Gastrocnemius medialis (tissue), 4 donors: ENCODE results near the gene NME3. TPM values are rescaled to one million over a fixed set of nuclear protein-coding genes. Genes with fewer than 3 reads are reported as not detected.

ENCODE experiments used
- ATAC-seq, 2 donors: fragments of 150-250 bp; one replicate each; pipeline ENCODE4 v1.9.1; 2016
- DNase-seq, 2 donors: peaks; one replicate each; pipeline ENCODE4 v3.0.0-alpha.2; 2019
- H3K27ac ChIP-seq, 4 donors: fragments of 200-600 bp; sonication (generic); 1 replicate in 1 of 4; 2 replicates in 3 of 4; pipeline ENCODE4 v1.5.1; 2016 to 2018; ENCODE audit warnings: mild to moderate bottlenecking in 2 of 4, moderate library complexity in 1 of 4
- H3K27me3 ChIP-seq, 3 donors: fragments of 200-600 bp; sonication (generic) in 2 of 3; 1 replicate in 1 of 3; 2 replicates in 2 of 3; pipeline versions ENCODE4 v1.5.1 to v1.6.0; 2016 to 2019; ENCODE audit warnings: mild to moderate bottlenecking in 1 of 3, moderate library complexity in 1 of 3
- H3K36me3 ChIP-seq, 2 donors: fragments of 200-600 bp; sonication (generic) in 1 of 2; one replicate each; pipeline ENCODE4 v1.5.1; 2017 to 2018
- H3K4me1 ChIP-seq, 2 donors: fragments of 200-600 bp; sonication (generic) in 1 of 2; one replicate each; pipeline ENCODE4 v1.5.1; 2016 to 2017; ENCODE audit warnings: mild to moderate bottlenecking in 2 of 2
- H3K4me3 ChIP-seq, 4 donors: fragments of 200-600 bp; sonication (generic) in 3 of 4; 1 replicate in 1 of 4; 2 replicates in 3 of 4; pipeline ENCODE4 v1.5.1; 2016 to 2019; ENCODE audit warnings: mild to moderate bottlenecking in 2 of 4
- H3K9me3 ChIP-seq, 3 donors: fragments of 200-600 bp; sonication (generic) in 2 of 3; 1 replicate in 1 of 3; 2 replicates in 2 of 3; pipeline ENCODE4 v1.5.1; 2016 to 2019
- CTCF ChIP-seq, 5 experiments: fragments of 450-650 bp in 3 of 5; fragments of 200-600 bp in 2 of 5; sonication (generic) in 2 of 5; IDR thresholded peaks in 4 of 5; conservative IDR thresholded peaks in 1 of 5; 1 replicate in 4 of 5; 2 replicates in 1 of 5; pipeline ENCODE4 v1.5.1; 2016 to 2019; ENCODE audit warnings: antibody characterized with exemption in 5 of 5, mild to moderate bottlenecking in 3 of 5, moderate library complexity in 3 of 5
- POLR2A ChIP-seq, 2 donors: fragments of 450-650 bp; IDR thresholded peaks; one replicate each; pipeline ENCODE4 v1.6.1; 2017; ENCODE audit warnings: antibody characterized with exemption in 2 of 2, mild to moderate bottlenecking in 2 of 2, moderate library complexity in 2 of 2
- in situ Hi-C, 4 donors: fragments of 200-750 bp; cut with MboI; loops; one replicate each; pipeline versions ENCODE4 v1.15.0 to v1.8.0; 2017; ENCODE audit warnings: low sequenced_read_pairs in 4 of 4
- intact Hi-C: fragments of 100-400 bp; cut with DNase I; formaldehyde crosslinking; loops from one replicate; pipeline ENCODE4 v1.15.1; 2023; ENCODE audit warnings: low total_unique reads
- total RNA-seq, 4 donors: library from RNA; depleted of rRNA; stranded (reverse); fragments of >200 nt; gene quantifications; one replicate each; pipeline versions ENCODE4 v1.1.0 to v1.2.3, GENCODE V29; 2016

The NME3 gene
- total RNA-seq, 4 donors from 2014 or later = 18.1 to 41.4 (median 34.2) TPM

GRCh38 chr16:1759511-1759910 lies 11.8 kb downstream of the NME3 start:
- no peak for ATAC-seq
- no peaks in the 10 kb centered on the region for H3K9me3 ChIP-seq
- no peak overlapping the region for H3K4me3 ChIP-seq
- no peaks in the 10 kb centered on the region for H3K4me1 ChIP-seq
- intact Hi-C loops = no loop called here
- peaks cover 0 to 58% of the 10 kb centered on the region in 2 donors for H3K36me3 ChIP-seq
- no peak for DNase-seq
- TF ChIP-seq POLR2A (IDR thresholded peaks at IDR 0.05) (no peak), CTCF (IDR thresholded peaks at IDR 0.05 in 4 of 5, conservative IDR thresholded peaks at IDR 0.05 in 1 of 5) (no peak)
- no peak overlapping the region for H3K27ac ChIP-seq
- H3K27me3 ChIP-seq = no peaks in the 10 kb centered on the region
- in situ Hi-C loops = no loop called here

- intact Hi-C loops = no loop called here
- H3K4me1 ChIP-seq = no peaks in the 10 kb centered on the region
- no peak overlapping the region for H3K4me3 ChIP-seq
- ATAC-seq = no peak
- DNase-seq = no peak
- no peak overlapping the region for H3K27ac ChIP-seq
- H3K36me3 ChIP-seq = peaks cover 0 to 60% of the 10 kb centered on the region in 2 donors
- no peak for TF ChIP-seq CTCF (IDR thresholded peaks at IDR 0.05 in 4 of 5, conservative IDR thresholded peaks at IDR 0.05 in 1 of 5)
- TF ChIP-seq POLR2A (IDR thresholded peaks at IDR 0.05) = no peak
- no peaks in the 10 kb centered on the region for H3K9me3 ChIP-seq
- in situ Hi-C loops = no loop called here
- no peaks in the 10 kb centered on the region for H3K27me3 ChIP-seq
Observed at GRCh38 chr16:1758923-1759322, 12.4 kb downstream of the NME3 start.

GRCh38 chr16:1757714-1758461 lies 13.5 kb downstream of the NME3 start:
- in situ Hi-C loops = no loop called here
- H3K4me3 ChIP-seq = no peak overlapping the region
- H3K27me3 ChIP-seq = no peaks in the 10 kb centered on the region
- ATAC-seq (no peak), DNase-seq (no peak)
- no peak for TF ChIP-seq CTCF (IDR thresholded peaks at IDR 0.05 in 4 of 5, conservative IDR thresholded peaks at IDR 0.05 in 1 of 5)
- TF ChIP-seq POLR2A (IDR thresholded peaks at IDR 0.05) = no peak
- no peaks in the 10 kb centered on the region for H3K9me3 ChIP-seq
- no peaks in the 10 kb centered on the region for H3K4me1 ChIP-seq
- intact Hi-C loops = no loop called here
- H3K36me3 ChIP-seq = peaks cover 0 to 58% of the 10 kb centered on the region in 2 donors
- H3K27ac ChIP-seq = no peak overlapping the region

- H3K27me3 ChIP-seq = no peaks in the 10 kb centered on the region
- ATAC-seq = no peak
- no peak for TF ChIP-seq POLR2A (IDR thresholded peaks at IDR 0.05)
- TF ChIP-seq CTCF (IDR thresholded peaks at IDR 0.05 in 4 of 5, conservative IDR thresholded peaks at IDR 0.05 in 1 of 5) = no peak
- DNase-seq = no peak
- intact Hi-C loops = no loop called here
- H3K9me3 ChIP-seq = no peaks in the 10 kb centered on the region
- peaks cover 0 to 63% of the 10 kb centered on the region in 2 donors for H3K36me3 ChIP-seq
- H3K4me1 ChIP-seq = no peaks in the 10 kb centered on the region
- H3K4me3 ChIP-seq = no peak overlapping the region
- no peak overlapping the region for H3K27ac ChIP-seq
- in situ Hi-C loops = no loop called here
Observed at GRCh38 chr16:1754204-1754603, 17.1 kb downstream of the NME3 start.
